OCI-LY3 (cell line): ENCODE measurements around the gene MUC13.

ENCODE experiments used
- CTCF ChIP-seq: fragments of 200-600, 300-600 bp; sonication (generic); IDR thresholded peaks from 2 replicates; pipeline ENCODE4 v1.5.1; 2014; ENCODE audit warnings: antibody characterized with exemption, low read length, low read depth
- EZH2phosphoT487 ChIP-seq: fragments of 200-600 bp; shearing (Covaris generic); IDR thresholded peaks from 2 replicates; pipeline ENCODE4 v1.6.1; 2018; ENCODE audit warnings: antibody characterized with exemption, mixed run types, low read depth

DNA sequence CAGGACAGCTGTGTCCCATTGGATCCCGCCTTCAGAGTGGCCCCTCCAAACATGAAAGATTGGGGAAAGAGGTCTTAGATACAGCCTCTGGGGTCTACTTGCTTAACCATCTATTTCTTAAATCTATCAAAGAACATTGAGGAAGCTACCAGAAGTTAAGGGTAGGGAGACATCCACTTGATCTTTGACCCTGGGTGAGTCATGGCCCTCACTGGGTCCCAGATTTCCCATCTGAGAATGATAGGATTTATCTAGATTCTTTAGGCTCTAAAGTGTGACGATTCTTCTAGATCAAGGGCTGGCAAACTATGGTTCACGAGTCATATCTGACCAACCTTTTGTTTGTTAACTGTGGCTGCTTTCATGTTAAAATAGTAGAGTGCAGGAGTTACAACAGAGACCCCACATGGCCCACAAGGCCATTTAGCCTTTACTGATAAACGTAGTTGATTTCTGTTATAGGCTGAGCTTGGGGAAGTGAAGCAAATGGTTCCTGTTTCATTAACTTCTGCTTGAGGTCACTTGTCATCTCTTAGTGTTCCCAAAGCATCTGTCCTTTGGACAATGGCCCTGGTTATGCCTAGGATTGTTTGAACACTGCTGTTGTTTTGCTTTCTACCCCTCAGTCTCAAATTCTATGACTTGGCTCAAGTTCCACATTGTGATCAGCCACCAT, 8.0 kb downstream of the MUC13 start:
- TF ChIP-seq CTCF, result no peak
- no peak for TF ChIP-seq EZH2phosphoT487
